ENCODE data around the gene KLRD1.
"Not testable (repeated sequence)": the region's sequence is repeated elsewhere in the genome, so short reads cannot be mapped to it uniquely, and the experiment has no call there.

KLRD1 gene, protein sequence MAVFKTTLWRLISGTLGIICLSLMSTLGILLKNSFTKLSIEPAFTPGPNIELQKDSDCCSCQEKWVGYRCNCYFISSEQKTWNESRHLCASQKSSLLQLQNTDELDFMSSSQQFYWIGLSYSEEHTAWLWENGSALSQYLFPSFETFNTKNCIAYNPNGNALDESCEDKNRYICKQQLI

DNA sequence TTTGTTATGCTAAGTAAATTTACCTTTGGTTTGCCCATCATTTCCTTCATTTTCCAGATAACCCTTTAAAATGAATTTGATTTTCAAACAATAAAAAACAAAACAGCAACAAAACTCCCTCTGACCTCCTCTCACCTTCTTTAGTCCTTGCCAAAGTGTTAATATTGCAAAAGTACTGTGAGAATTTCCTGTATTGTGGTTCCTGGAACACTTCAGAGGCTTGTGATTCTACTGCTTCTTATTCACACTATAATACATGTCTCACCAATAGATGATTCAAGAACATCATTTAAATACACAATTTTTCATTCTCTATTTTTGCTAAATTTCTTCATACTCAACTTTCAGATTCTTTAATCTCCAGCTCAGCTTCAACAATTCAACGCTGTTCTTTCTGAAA lies at the start of gene KLRD1:
Gene KLRD1 (plus strand): TSS at position 241 of the 400 bp plus-strand sequence. CDS start 208 bp downstream, outside the sequence.
- DNase-seq (ENCODE audit: low read depth, low spot score), result no peak

DNA sequence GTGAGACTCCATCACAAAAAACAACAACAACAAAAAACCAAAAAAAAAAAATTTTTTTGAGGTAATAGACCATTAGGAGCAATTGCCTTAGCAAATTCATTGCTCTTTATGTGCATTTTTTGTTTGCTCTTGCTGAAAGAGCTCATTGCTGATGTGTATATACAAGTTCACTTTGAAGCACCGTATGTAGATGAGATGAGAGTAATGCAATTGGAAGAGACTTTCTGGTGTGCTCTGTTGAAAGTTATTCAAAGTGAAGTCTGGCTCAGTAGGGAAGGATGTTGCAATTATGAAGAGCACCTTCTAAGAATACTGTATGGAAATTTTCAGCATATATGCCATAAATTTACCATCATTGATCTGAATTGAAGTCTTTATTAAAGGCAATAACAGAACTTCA lies 46.7 kb upstream of the KLRD1 start:
- DNase-seq (ENCODE audit: low read depth, low spot score), result no peak

DNA sequence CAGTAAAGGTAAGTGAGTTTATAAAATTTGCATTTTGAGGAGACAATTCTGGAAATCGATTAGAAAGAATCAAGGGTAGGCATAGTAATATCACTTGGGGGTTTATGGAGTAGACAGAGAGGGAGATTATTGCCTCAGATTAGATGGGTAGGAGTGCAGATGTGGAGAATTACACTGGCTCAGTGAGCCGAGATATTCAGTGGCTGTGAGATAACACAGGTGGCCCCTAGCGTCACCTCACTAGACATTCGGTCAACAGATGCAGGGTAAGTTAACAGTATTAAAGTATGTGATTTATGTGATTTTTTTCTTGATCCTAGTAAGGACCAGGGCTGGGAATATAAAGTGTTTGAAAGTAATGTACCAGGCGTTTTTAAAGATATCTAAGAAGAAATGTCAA lies 39.6 kb upstream of the KLRD1 start:
- no peak for DNase-seq (ENCODE audit: low read depth, low spot score)

DNA sequence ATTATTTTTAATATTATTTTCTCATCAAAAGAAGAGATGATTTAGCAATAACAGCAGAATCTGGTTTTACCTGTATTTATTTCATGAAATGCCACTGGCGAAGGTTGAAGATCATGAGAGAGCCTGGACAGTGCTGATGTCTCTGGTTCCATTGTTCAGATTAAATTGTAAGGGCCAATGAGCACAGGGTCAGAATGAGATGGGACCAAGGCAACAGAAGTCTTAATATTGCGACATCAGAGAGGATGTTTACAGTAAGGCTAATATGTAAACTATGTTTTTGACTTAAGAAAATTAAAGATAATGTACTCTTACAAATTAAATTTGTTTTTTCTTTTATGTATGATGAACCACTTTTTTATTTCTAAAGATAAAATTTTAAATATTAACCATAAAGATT lies 35.2 kb upstream of the KLRD1 start:
- DNase-seq (ENCODE audit: low read depth, low spot score), result no peak

DNA sequence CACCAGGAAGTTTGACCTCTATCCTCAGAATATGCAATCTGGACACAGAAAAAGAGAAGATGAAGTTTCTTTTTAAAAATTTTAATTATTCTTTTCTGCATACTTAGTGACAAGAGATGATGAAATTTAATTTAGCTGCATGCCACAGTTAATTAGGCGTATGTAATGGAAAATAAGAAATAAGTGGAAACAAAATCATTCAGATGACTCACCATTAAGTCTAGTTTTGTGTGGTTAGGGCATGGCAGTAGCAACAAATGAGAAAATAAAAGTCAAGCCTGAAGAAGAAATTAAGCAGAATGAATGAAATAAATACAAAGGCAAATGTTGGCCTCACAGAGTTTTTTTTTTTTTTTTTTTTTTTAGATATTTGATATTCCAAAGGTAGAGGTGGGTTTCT lies 30.9 kb upstream of the KLRD1 start:
- DNase-seq (ENCODE audit: low read depth, low spot score), result no peak

DNA sequence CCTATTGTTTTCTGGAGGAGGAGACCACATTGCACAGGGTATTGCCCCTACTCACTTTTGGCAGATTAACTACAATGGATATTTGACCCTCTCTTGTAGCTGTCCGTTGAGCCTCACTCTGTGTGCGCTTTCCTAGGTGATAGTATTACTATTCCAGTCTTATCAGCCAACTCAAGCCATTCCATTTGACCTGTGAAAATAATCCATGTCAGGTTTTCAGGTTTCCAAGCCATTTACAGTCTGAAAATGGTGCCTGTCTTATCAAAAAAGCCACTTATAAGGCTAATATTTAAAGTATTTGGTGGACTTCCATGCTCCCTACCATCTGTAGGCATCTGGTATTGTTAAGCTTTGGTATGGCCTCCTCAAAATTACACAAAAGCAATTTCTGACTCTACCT lies 29.6 kb upstream of the KLRD1 start:
- no peak for DNase-seq (ENCODE audit: low read depth, low spot score)

DNA sequence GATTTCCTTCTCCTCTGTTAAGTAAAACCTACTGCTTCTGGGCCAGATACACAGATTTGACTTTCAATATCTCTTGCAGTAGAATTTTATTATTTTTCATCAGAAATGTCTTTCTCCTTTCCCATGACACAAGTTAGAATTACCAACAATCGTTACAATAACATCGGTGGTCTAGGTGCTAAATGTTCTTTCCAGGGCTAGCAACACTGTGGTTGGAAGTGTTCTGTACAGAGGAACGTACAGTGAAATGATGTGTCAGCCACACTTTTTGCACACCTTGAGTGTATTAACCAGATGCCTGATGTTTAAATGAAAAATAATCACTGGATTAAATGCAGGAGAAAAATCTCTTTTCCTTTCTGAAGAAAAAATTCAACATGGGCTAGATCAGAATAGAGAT lies 27.7 kb upstream of the KLRD1 start:
- DNase-seq (ENCODE audit: low read depth, low spot score), result no peak

DNA sequence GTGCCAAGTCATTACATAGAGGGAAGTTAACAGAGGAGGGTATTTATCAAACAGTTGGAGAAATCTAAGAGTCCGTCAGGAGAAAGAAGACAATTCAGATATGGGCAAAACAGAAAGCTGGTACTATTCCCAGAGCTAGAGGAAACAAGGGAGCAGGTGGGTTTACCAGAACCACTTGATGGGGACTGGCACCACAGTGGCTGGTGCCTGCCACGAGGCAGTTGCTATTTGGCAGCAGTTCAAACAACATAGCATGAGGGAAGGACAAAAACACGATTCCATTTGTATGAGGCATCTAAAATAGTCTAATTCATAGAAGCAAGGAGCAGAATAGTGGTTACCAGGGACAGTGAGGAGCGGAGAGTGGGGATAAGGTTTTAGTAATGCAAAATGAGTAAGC lies 24.6 kb upstream of the KLRD1 start:
- no peak for DNase-seq (ENCODE audit: low read depth, low spot score)

DNA sequence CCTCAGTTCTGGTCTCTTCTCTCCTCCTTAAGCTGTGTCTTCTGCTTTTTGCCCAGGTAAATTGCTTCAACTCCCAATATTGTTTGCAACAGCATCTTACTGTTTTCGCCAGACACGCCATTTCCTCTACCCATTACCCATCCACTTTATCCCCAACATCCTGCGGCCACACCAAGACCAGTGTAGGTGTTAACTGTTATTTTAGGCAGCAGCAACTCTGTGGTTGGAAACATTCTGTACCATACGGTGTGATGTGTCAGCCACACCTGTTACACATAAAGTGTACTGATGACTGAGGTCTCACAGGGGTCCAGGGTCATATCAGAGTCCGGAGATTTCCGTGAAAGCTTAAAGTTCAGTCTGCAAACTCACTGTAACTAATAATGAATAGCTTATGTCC lies 21.8 kb upstream of the KLRD1 start:
- DNase-seq (ENCODE audit: low read depth, low spot score), result no peak

DNA sequence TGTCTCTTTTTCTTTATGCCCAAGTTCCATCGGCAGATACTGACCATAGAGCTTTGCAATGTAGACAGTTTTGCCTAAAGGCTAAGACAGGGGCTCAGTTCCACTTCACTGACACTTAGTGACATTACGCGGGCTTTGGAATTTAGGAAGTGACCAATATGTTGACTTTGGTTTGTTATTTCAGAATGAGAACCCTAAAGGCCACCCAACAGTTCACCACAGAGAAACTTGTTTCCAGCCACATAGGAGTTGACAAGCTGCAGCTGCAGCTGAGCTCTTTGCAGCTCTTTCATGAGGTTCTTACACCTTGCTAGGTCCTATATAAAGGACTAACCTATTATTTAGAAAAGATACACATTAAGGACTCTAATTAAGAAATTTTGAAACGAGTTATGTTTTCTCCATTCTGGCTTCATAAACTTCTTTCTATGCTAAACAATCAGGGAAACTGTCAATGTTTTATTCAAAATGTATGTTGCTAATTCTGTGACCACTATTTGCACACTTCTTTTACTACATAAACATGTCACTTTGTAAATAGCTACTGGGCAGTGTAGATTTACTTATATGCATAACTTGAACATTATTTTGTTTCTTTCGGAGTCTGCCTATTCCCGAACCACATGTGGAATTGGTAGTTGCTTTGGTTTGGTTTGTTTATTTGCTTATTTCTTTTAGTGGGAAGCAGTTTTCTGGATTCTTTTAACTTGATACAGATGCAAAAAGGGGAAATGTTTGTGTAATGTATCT lies 18.5 kb upstream of the KLRD1 start:
- no peak for DNase-seq (ENCODE audit: low read depth, low spot score)

DNA sequence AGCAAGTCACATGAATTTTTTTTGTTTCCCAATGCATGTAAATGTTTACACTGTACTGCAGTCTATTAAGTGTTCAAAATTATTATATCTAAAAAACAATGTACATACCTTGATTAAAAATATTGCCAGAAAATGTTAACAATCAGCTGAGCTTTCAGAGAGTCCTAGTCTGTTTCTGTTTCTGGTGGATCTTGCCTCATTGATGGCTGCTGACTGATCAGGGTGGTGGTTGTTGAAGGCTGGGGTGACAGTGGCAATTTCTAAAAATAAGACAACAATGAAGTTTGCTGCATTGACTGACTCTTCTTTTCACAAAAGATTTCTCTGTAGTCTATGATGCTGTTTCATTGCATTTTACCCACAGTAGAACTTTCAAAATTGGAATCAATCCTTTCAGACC lies 16.6 kb upstream of the KLRD1 start:
- no peak for DNase-seq (ENCODE audit: low read depth, low spot score)

DNA sequence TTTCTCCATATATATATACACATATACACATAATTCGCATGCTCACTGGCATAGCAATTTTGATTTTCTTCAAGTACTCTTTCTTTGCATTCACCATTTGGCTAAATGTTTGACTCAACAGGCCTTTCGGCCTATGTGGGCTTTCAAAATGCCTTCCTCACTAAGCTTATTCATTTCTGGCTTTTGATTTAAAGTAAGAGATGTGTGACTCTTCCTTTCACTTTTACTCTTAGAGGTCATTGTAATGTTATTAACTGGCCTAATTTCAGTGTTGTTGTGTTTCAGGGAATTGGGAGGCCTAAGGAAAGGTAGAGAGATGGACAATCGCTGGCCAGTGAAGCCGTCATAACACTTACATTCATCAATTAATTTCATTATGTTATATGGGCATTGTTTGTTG lies 14.5 kb upstream of the KLRD1 start:
- no peak for DNase-seq (ENCODE audit: low read depth, low spot score)

DNA sequence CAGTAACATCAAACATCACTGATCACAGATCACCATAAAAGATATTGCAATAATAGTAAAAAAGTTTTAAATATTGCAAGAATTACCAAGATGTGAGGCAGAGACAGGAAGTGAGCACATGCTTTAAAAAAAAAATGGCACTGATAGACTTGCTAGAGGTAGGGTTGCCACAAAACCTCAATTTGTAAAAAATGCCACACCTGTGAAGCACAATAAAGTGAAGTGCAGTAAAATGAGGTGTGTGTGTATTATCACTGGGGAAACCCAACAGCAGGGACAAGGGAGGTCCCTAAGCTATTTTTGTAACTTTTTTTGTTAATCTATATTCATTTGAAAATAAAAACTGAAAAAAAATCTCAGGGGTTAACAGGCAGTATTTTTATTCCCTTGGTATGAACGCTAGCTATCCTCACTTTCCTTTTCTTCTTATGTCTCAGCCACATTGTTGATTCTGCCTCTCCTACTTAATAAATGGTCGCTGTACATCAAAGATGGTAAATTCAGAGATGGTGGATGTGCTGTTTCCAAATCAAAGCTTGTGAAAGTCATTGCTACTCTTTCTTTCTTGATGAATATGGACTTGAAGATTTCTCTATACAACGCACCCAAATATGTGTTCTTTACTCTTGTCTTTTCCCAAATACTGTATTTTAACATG lies 14.0 kb upstream of the KLRD1 start:
- DNase-seq (ENCODE audit: low read depth, low spot score), result no peak

DNA sequence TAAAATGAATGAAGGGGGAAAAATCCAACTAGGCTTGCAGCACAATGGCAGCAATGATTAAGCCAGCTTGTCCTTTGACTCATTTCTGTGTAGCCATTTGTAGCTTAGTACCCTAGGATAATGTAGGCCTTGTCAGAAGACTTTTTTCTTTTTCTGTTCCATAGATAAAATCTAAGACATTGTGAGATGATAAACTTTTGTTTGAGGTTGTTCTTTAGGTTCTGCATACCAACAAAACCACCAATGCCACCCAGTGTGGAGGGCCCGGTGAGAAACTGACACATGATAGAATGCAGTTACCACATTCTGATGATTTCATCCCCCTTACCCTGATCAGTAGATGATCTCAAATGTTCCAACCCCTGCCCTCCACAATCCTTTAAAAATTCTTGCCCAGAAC lies 6.6 kb upstream of the KLRD1 start:
- DNase-seq (ENCODE audit: low read depth, low spot score), result no peak

DNA sequence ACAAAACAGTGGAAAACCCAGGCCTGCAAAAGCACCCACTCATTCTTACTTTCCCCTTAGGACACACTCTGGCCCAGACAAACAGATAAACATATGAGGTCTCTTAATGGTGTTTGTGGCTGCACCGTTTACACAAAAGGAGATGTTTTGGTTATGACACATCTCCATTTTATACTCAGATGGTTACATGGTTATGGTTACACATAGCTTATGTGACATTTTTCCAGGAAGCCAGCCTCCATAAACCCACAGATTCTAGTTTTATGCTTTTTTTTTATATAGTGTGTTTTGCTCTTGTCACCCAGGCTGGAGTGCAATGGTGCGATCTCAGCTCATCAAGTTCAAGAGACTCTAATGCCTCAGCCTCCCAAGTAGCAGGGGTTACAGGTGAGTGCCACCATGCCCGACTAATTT lies 3.5 kb upstream of the KLRD1 start:
- DNase-seq (ENCODE audit: low read depth, low spot score), result no peak

DNA sequence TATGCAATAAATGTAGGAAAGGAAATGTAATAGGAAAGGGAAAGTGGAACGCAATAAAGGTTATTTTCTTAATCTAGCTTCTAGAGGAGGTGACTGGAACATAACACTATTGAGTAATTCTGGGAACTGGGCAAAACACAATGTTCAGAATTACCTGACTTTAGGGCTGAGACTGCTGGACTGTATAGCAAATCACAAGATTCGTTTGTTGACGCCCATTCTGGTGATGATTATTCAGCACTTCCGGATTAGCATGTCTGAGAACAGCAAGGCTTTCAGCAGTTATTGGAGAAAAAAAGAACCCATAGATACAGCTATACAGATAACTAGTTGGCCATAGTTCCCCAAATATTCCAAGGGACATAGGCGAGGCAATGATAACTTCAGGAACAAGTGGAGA lies 2.3 kb upstream of the KLRD1 start:
- DNase-seq (ENCODE audit: low read depth, low spot score), result no peak

DNA sequence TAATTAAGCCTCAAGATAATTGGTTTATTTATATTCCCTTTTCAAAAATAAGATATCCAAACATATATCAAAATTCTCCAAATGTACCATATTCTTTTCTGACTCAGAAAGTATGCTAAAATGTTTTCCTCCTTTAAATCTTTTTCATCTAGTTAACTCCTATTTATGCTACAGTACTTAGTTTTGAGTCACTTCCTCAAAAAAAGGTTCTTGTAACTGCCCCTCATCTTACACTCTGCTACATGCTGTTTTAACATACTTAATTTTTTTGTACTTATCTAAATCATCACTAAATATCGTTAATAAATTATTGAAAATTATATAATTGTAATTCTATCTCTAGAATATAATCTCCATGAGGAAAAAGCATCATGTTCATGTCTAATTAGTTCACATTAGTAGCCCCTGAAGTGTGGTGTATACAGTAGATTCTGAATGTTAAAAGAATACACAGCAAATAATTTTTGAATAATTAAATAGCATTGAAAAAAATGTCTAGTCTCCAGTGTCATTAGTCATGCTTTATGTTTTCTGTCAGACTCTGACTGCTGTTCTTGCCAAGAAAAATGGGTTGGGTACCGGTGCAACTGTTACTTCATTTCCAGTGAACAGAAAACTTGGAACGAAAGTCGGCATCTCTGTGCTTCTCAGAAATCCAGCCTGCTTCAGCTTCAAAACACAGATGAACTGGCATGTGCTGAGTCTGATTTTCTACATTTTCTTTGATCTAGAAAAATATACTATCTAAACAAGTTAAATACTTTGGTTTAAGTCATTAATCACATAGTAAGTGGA lies 3.5 kb downstream of the KLRD1 start:
- DNase-seq (ENCODE audit: low read depth, low spot score), result no peak

DNA sequence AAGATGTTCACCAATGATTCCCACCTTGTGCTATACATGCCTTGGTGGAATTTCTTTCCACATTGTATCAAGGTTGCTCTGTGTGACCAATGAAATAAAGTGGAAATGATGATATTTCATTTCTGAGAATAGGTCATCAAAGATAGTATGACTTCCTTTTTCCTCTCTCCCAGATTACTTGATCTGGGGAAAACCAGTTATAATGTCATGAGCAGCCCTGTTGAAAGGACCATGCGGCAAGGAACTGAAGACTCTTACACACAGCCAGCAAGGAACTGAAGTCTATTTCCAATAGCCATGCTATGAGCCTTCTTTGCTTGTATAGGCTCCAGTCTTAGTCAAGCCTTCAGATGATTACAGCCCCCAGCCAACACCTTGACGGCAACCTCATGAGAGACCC lies 11.7 kb downstream of the KLRD1 start:
- DNase-seq (ENCODE audit: low read depth, low spot score), result no peak

DNA sequence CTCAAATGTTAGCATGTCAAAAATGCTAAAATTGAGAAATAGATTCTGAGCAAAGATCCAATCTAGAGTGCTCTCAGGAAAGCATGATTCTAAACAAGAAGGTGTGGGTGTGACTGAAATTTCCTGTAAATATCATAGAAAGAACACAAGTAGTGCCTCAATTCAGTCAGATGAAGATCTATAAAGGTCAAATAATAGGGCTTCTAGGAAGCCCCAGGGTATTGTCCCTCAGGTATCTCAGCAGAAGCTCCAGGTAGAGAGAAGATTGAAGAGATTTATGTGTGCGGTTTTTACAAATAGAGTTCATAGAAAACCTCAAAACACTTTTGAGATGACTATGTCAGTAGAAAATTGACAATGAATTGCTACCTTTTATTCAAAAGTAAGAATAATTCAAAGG lies 13.0 kb downstream of the KLRD1 start:
- no peak for DNase-seq (ENCODE audit: low read depth, low spot score)

DNA sequence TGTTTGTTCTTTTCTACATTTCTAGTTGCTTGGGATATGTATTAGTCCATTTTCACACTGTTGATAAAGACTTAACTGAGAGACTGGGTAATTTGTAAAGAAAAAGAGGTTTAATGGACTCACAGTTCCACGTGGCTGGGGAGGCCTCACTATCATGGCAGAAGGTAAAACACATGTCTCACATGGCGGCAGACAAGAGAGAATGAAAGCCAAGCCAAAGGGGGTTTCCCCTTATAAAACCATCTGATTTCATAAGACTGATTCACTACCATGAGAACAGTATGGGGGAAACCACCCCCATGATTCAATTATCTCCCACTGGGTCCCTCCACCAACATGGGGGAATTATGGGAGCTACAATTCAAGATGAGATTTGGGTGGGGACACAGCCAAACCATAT lies 21.0 kb downstream of the KLRD1 start:
- DNase-seq (ENCODE audit: low read depth, low spot score), result not testable (repeated sequence)

DNA sequence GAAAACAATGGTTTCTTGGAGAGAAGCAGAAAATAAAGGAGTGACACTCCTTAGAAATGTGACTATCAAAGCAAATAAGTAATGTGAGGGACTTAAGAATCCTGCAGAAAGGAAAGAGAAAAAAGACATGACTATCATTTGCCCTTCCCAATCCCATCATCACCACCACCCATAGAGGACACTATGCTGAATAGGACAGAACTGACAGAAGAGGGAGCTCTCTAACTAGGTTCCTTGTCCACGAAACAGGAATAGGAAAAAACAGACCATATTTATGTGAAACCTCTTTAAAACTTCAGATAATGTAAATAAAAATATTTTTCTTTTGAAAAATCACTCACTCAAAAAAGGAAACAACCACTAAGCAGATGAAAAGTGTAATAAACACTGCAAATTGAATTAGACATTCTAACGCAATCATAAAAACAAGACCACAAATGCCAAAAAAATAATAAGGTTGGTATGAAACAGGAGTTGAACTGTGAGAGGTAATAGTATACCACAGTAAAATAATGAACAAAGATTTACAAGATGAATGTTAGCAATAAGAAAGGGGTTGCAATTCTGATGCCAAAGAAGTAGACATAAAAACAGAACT lies 24.1 kb downstream of the KLRD1 start:
- no peak for DNase-seq (ENCODE audit: low read depth, low spot score)

DNA sequence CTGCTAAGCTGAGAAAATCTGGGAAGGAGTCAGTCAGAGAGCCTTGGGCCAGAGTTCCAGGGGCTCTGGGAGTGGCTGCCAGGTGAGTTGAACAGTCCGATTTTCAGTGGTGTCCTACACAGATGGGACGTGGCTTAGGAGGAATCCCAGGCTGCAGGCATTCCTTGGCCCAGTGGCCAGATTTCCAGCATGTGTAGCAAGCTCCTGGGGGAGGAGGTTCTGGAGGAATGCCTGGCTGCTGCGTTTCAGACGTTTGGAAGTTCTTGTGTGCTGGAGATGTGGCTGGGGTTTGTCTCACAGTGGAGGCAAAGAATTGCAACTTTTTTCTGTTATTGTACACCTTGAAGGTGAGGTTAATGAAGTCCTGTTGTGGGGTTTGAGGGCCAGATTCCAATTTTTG lies 28.5 kb downstream of the KLRD1 start:
- DNase-seq (ENCODE audit: low read depth, low spot score), result not testable (repeated sequence)
